Stimulated activated memory B cell treated with anti-CD40 and anti-IgM and Interleukin-4, amounts not matched to agents 10 μg/mL and 1 μg/mL and 100 μg/mL, for 72 hours (primary cell): ENCODE data around the gene NNT.
"Not testable (repeated sequence)": the region's sequence is repeated elsewhere in the genome, so short reads cannot be mapped to it uniquely, and the experiment has no call there.

ENCODE experiments used
- ATAC-seq: fragments of 150-1000 bp; cut with Tn5 transposase; 2 replicates; pipeline ENCODE4 v1.10.0; 2021
- H3K27ac Mint-ChIP-seq: one replicate; pipeline ENCODE4 v1.8.0; 2022; ENCODE audit warnings: mild to moderate bottlenecking, mixed read lengths
- H3K27me3 Mint-ChIP-seq: one replicate; pipeline ENCODE4 v1.8.0; 2022; ENCODE audit warnings: mixed read lengths
- H3K36me3 Mint-ChIP-seq: one replicate; pipeline ENCODE4 v1.8.0; 2022; ENCODE audit warnings: mixed read lengths
- H3K4me1 Mint-ChIP-seq: one replicate; pipeline ENCODE4 v1.8.0; 2022; ENCODE audit warnings: mixed read lengths
- H3K4me3 Mint-ChIP-seq: one replicate; pipeline ENCODE4 v1.8.0; 2022; ENCODE audit warnings: mild to moderate bottlenecking, moderate library complexity, mixed read lengths
- H3K9me3 Mint-ChIP-seq: one replicate; pipeline ENCODE4 v1.8.0; 2022; ENCODE audit warnings: mixed read lengths

The NNT gene

GRCh38 chr5:43661102-43661501 lies 58.1 kb downstream of the NNT start:
- Mint-ChIP-seq H3K36me3 (peaks cover 85% of the 10 kb centered on the region), H3K27ac (no peak overlapping the region), H3K9me3 (peaks cover 3% of the 10 kb centered on the region), H3K27me3 (no peaks in the 10 kb centered on the region), H3K4me1 (no peaks in the 10 kb centered on the region), H3K4me3 (no peak overlapping the region)
- no peak for ATAC-seq

- Mint-ChIP-seq H3K27ac (no peak overlapping the region), H3K4me1 (no peaks in the 10 kb centered on the region), H3K4me3 (no peak overlapping the region), H3K27me3 (no peaks in the 10 kb centered on the region), H3K9me3 (peaks cover 3% of the 10 kb centered on the region), H3K36me3 (peaks cover 86% of the 10 kb centered on the region)
- no peak for ATAC-seq
These were observed 60.9 kb downstream of the NNT start for GRCh38 chr5:43663916-43664315.

GRCh38 chr5:43664501-43665040 lies 61.6 kb downstream of the NNT start:
- ATAC-seq: no peak
- H3K36me3 Mint-ChIP-seq: peaks cover 79% of the 10 kb centered on the region
- H3K4me3 Mint-ChIP-seq: no peak overlapping the region
- H3K27ac Mint-ChIP-seq: no peak overlapping the region
- H3K27me3 Mint-ChIP-seq: no peaks in the 10 kb centered on the region
- H3K9me3 Mint-ChIP-seq: peaks cover 3% of the 10 kb centered on the region
- no peaks in the 10 kb centered on the region for H3K4me1 Mint-ChIP-seq

GRCh38 chr5:43665749-43666148 lies 62.8 kb downstream of the NNT start:
- peaks cover 77% of the 10 kb centered on the region for H3K36me3 Mint-ChIP-seq
- H3K4me3 Mint-ChIP-seq, H3K27me3 Mint-ChIP-seq, H3K9me3 Mint-ChIP-seq, H3K4me1 Mint-ChIP-seq, H3K27ac Mint-ChIP-seq, ATAC-seq: not testable (repeated sequence)

- H3K36me3 Mint-ChIP-seq: peaks cover 76% of the 10 kb centered on the region
- not testable (repeated sequence) for H3K27me3 Mint-ChIP-seq, H3K4me3 Mint-ChIP-seq, H3K27ac Mint-ChIP-seq, ATAC-seq, H3K9me3 Mint-ChIP-seq, H3K4me1 Mint-ChIP-seq
These were observed 63.7 kb downstream of the NNT start for GRCh38 chr5:43666728-43667127.

GRCh38 chr5:43667379-43667778 lies 64.4 kb downstream of the NNT start:
- H3K36me3 Mint-ChIP-seq: peaks cover 76% of the 10 kb centered on the region
- H3K27me3 Mint-ChIP-seq, H3K4me1 Mint-ChIP-seq, ATAC-seq, H3K27ac Mint-ChIP-seq, H3K9me3 Mint-ChIP-seq, H3K4me3 Mint-ChIP-seq: not testable (repeated sequence)

- H3K27ac Mint-ChIP-seq: no peak overlapping the region
- no peak for ATAC-seq
- H3K4me3 Mint-ChIP-seq: no peak overlapping the region
- H3K4me1 Mint-ChIP-seq: peaks cover 6% of the 10 kb centered on the region
- H3K9me3 Mint-ChIP-seq: no peaks in the 10 kb centered on the region
- no peaks in the 10 kb centered on the region for H3K27me3 Mint-ChIP-seq
- peaks cover 41% of the 10 kb centered on the region for H3K36me3 Mint-ChIP-seq
These were observed 71.6 kb downstream of the NNT start for GRCh38 chr5:43674536-43674935.

GRCh38 chr5:43675357-43675756 lies 72.4 kb downstream of the NNT start:
- H3K9me3 Mint-ChIP-seq: no peaks in the 10 kb centered on the region
- no peak overlapping the region for H3K27ac Mint-ChIP-seq
- no peak for ATAC-seq
- peaks cover 1% of the 10 kb centered on the region for H3K4me1 Mint-ChIP-seq
- no peaks in the 10 kb centered on the region for H3K27me3 Mint-ChIP-seq
- H3K4me3 Mint-ChIP-seq: no peak overlapping the region
- peaks cover 40% of the 10 kb centered on the region for H3K36me3 Mint-ChIP-seq

GRCh38 chr5:43676083-43676840 lies 73.3 kb downstream of the NNT start:
- ATAC-seq: no peak
- Mint-ChIP-seq H3K36me3 (peaks cover 37% of the 10 kb centered on the region), H3K4me1 (no peaks in the 10 kb centered on the region), H3K27me3 (no peaks in the 10 kb centered on the region), H3K27ac (no peak overlapping the region), H3K4me3 (no peak overlapping the region), H3K9me3 (no peaks in the 10 kb centered on the region)

GRCh38 chr5:43677253-43677652 lies 74.3 kb downstream of the NNT start:
- ATAC-seq: no peak
- no peak overlapping the region for H3K4me3 Mint-ChIP-seq
- no peaks in the 10 kb centered on the region for H3K9me3 Mint-ChIP-seq
- no peaks in the 10 kb centered on the region for H3K4me1 Mint-ChIP-seq
- H3K36me3 Mint-ChIP-seq: peaks cover 34% of the 10 kb centered on the region
- H3K27ac Mint-ChIP-seq: no peak overlapping the region
- no peaks in the 10 kb centered on the region for H3K27me3 Mint-ChIP-seq

GRCh38 chr5:43679214-43679613 lies 76.2 kb downstream of the NNT start:
- no peak overlapping the region for H3K27ac Mint-ChIP-seq
- H3K4me3 Mint-ChIP-seq: no peak overlapping the region

GRCh38 chr5:43680286-43680685 lies 77.3 kb downstream of the NNT start:
- Mint-ChIP-seq H3K27me3 (no peaks in the 10 kb centered on the region), H3K27ac (no peak overlapping the region), H3K4me1 (no peaks in the 10 kb centered on the region), H3K9me3 (no peaks in the 10 kb centered on the region), H3K4me3 (no peak overlapping the region), H3K36me3 (peaks cover 41% of the 10 kb centered on the region)
- ATAC-seq: no peak

More at GRCh38 chr5:43679214-43679613, 76.2 kb downstream of the NNT start:
- H3K36me3 Mint-ChIP-seq: peaks cover 37% of the 10 kb centered on the region
- H3K9me3 Mint-ChIP-seq: no peaks in the 10 kb centered on the region
- no peaks in the 10 kb centered on the region for H3K27me3 Mint-ChIP-seq
- no peak for ATAC-seq
- H3K4me1 Mint-ChIP-seq: no peaks in the 10 kb centered on the region

GRCh38 chr5:43683884-43684471 lies 81.0 kb downstream of the NNT start:
- no peaks in the 10 kb centered on the region for H3K4me1 Mint-ChIP-seq
- H3K9me3 Mint-ChIP-seq: peaks cover 3% of the 10 kb centered on the region
- H3K4me3 Mint-ChIP-seq: no peak overlapping the region
- peaks cover 64% of the 10 kb centered on the region for H3K36me3 Mint-ChIP-seq
- H3K27ac Mint-ChIP-seq: no peak overlapping the region
- ATAC-seq: no peak
- H3K27me3 Mint-ChIP-seq: no peaks in the 10 kb centered on the region

GRCh38 chr5:43685252-43685950 lies 82.4 kb downstream of the NNT start:
- H3K4me1 Mint-ChIP-seq: no peaks in the 10 kb centered on the region
- H3K27me3 Mint-ChIP-seq: no peaks in the 10 kb centered on the region
- no peak overlapping the region for H3K4me3 Mint-ChIP-seq
- H3K36me3 Mint-ChIP-seq: peaks cover 67% of the 10 kb centered on the region
- ATAC-seq: no peak
- H3K27ac Mint-ChIP-seq: no peak overlapping the region
- H3K9me3 Mint-ChIP-seq: peaks cover 3% of the 10 kb centered on the region

- Mint-ChIP-seq H3K27me3 (no peaks in the 10 kb centered on the region), H3K27ac (no peak overlapping the region), H3K9me3 (peaks cover 6% of the 10 kb centered on the region), H3K4me1 (no peaks in the 10 kb centered on the region), H3K36me3 (peaks cover 74% of the 10 kb centered on the region), H3K4me3 (no peak overlapping the region)
- ATAC-seq: no peak
These were observed 84.3 kb downstream of the NNT start for GRCh38 chr5:43687275-43687674.
